WTC11 (cell line): ENCODE measurements around the gene PTGIS. TPM values are rescaled to one million over a fixed set of nuclear protein-coding genes. Genes with fewer than 3 reads are reported as not detected.

ENCODE experiments used
- ATAC-seq: fragments of 200-7000 bp; cut with Tn5 transposase; 2 replicates; pipeline ENCODE4 v1.10.0; 2021; ENCODE audit warnings: mild to moderate bottlenecking, moderate library complexity
- CTCF ChIA-PET: fragments of 300-600 bp; sonication (Branson Sonifier 250); formaldehyde crosslinking; loops from one replicate; lab custom pipeline; 2021; ENCODE audit warnings: antibody characterized with exemption; lab: Charles Lee
- POLR2A ChIA-PET: fragments of 350-600 bp; sonication (Branson Sonifier 250); formaldehyde crosslinking; loops from one replicate; lab custom pipeline; 2021; ENCODE audit warnings: antibody characterized with exemption; lab: Charles Lee
- DNase-seq: peaks from one replicate; pipeline ENCODE4 v3.0.0; 2021; ENCODE audit warnings: low spot score
- H3K27ac Mint-ChIP-seq: 2 replicates; pipeline ENCODE4 v1.8.0; 2021; ENCODE audit warnings: mixed read lengths
- H3K27me3 Mint-ChIP-seq: 2 replicates; pipeline ENCODE4 v1.8.0; 2021; ENCODE audit warnings: low read depth, mild to moderate bottlenecking, moderate library complexity, mixed read lengths
- H3K36me3 Mint-ChIP-seq: 2 replicates; pipeline ENCODE4 v1.8.0; 2021; ENCODE audit warnings: mixed read lengths
- H3K4me1 Mint-ChIP-seq: 2 replicates; pipeline ENCODE4 v1.8.0; 2022; ENCODE audit warnings: mixed read lengths
- H3K4me3 Mint-ChIP-seq: 2 replicates; pipeline ENCODE4 v1.8.0; 2021; ENCODE audit warnings: mild to moderate bottlenecking, moderate library complexity, mixed read lengths
- H3K9me3 Mint-ChIP-seq: 2 replicates; pipeline ENCODE4 v1.8.0; 2021; ENCODE audit warnings: mixed read lengths
- ARID4B ChIP-seq: sonication (generic); formaldehyde crosslinking; IDR thresholded peaks from 2 replicates; pipeline ENCODE4 v1.8.0; 2023; ENCODE audit warnings: missing genetic modification reagents, mild to moderate bottlenecking, borderline replicate concordance
- ATF2 ChIP-seq: sonication (generic); formaldehyde crosslinking; IDR thresholded peaks from 2 replicates; pipeline ENCODE4 v1.8.1; 2022; ENCODE audit warnings: low read depth, missing genetic modification reagents, borderline replicate concordance
- CTCF ChIP-seq: fragments of 200-600 bp; IDR thresholded peaks from 2 replicates; pipeline ENCODE4 v1.8.0; 2022; ENCODE audit warnings: antibody characterized with exemption
- EMX1 ChIP-seq: fragments of 250-450 bp; sonication (Bioruptor Pico); IDR thresholded peaks from 2 replicates; pipeline ENCODE4 v1.8.0; 2021; ENCODE audit warnings: mild to moderate bottlenecking
- GABPB1 ChIP-seq: sonication (generic); formaldehyde crosslinking; IDR thresholded peaks from 2 replicates; pipeline ENCODE4 v1.8.1; 2023; ENCODE audit warnings: mild to moderate bottlenecking, missing genetic modification reagents
- HMGA2 ChIP-seq: fragments of 250-450 bp; sonication (Bioruptor Pico); IDR thresholded peaks from 2 replicates; pipeline ENCODE4 v1.4.0; 2021; ENCODE audit warnings: mild to moderate bottlenecking, moderate library complexity
- JUN ChIP-seq: sonication (generic); formaldehyde crosslinking; IDR thresholded peaks from 2 replicates; pipeline ENCODE4 v1.8.0; 2023; ENCODE audit warnings: mild to moderate bottlenecking, missing genetic modification reagents
- NFE2L1 ChIP-seq: sonication (generic); formaldehyde crosslinking; IDR thresholded peaks from 2 replicates; pipeline ENCODE4 v1.8.1; 2023; ENCODE audit warnings: missing genetic modification reagents
- NFYB ChIP-seq: sonication (generic); formaldehyde crosslinking; conservative IDR thresholded peaks from 2 replicates; pipeline ENCODE4 v1.8.0; 2022; ENCODE audit warnings: low read depth, missing genetic modification reagents
- NR3C1 ChIP-seq: sonication (generic); formaldehyde crosslinking; conservative IDR thresholded peaks from 2 replicates; pipeline ENCODE4 v1.8.1; 2023; ENCODE audit warnings: low read depth, mild to moderate bottlenecking, missing genetic modification reagents
- PREB ChIP-seq: sonication (generic); formaldehyde crosslinking; IDR thresholded peaks from 2 replicates; pipeline ENCODE4 v1.8.1; 2022; ENCODE audit warnings: mild to moderate bottlenecking, missing genetic modification reagents, moderate library complexity, borderline replicate concordance
- RORB ChIP-seq: fragments of 250-450 bp; sonication (Bioruptor Pico); IDR thresholded peaks from 2 replicates; pipeline ENCODE4 v1.9.0; 2021; ENCODE audit warnings: mild to moderate bottlenecking
- SMAD3 ChIP-seq: sonication (generic); formaldehyde crosslinking; IDR thresholded peaks from 2 replicates; pipeline ENCODE4 v1.8.0; 2022; ENCODE audit warnings: missing genetic modification reagents, mild to moderate bottlenecking, borderline replicate concordance
- TEAD4 ChIP-seq: sonication (generic); formaldehyde crosslinking; IDR thresholded peaks from 2 replicates; pipeline ENCODE4 v1.8.0; 2022; ENCODE audit warnings: mild to moderate bottlenecking, missing genetic modification reagents
- TP53 ChIP-seq: sonication (generic); formaldehyde crosslinking; IDR thresholded peaks from 2 replicates; pipeline ENCODE4 v1.8.1; 2023; ENCODE audit warnings: mild to moderate bottlenecking, missing genetic modification reagents
- USF1 ChIP-seq: sonication (generic); formaldehyde crosslinking; IDR thresholded peaks from 2 replicates; pipeline ENCODE4 v1.8.0; 2022; ENCODE audit warnings: mild to moderate bottlenecking, missing genetic modification reagents
- ZBTB21 ChIP-seq: sonication (generic); formaldehyde crosslinking; IDR thresholded peaks from 2 replicates; pipeline ENCODE4 v1.8.1; 2023; ENCODE audit warnings: mild to moderate bottlenecking, missing genetic modification reagents, borderline replicate concordance
- ZBTB43 ChIP-seq: sonication (generic); formaldehyde crosslinking; IDR thresholded peaks from 2 replicates; pipeline ENCODE4 v1.8.1; 2023; ENCODE audit warnings: mild to moderate bottlenecking, missing genetic modification reagents
- ZNF121 ChIP-seq: sonication (generic); formaldehyde crosslinking; IDR thresholded peaks from 2 replicates; pipeline ENCODE4 v1.8.0; 2023; ENCODE audit warnings: missing genetic modification reagents
- ZNF138 ChIP-seq: sonication (generic); formaldehyde crosslinking; conservative IDR thresholded peaks from 2 replicates; pipeline ENCODE4 v1.8.1; 2022; ENCODE audit warnings: mild to moderate bottlenecking, moderate library complexity, missing genetic modification reagents
- ZNF281 ChIP-seq: sonication (generic); formaldehyde crosslinking; IDR thresholded peaks from 2 replicates; pipeline ENCODE4 v1.8.0; 2023; ENCODE audit warnings: mild to moderate bottlenecking, missing genetic modification reagents
- ZNF416 ChIP-seq: fragments of 250-450 bp; sonication (Bioruptor Pico); IDR thresholded peaks from 2 replicates; pipeline ENCODE4 v1.9.0; 2021; ENCODE audit warnings: mild to moderate bottlenecking, inconsistent platforms
- ZNF671 ChIP-seq: fragments of 250-450 bp; sonication (Bioruptor Pico); IDR thresholded peaks from 2 replicates; pipeline ENCODE4 v1.8.0; 2021; ENCODE audit warnings: mild to moderate bottlenecking
- total RNA-seq: library from RNA; stranded (reverse); gene quantifications from 3 replicates; pipeline ENCODE4 v1.2.3, GENCODE V29; 2021

The PTGIS gene
- total RNA-seq, 1 experiment from 2014 or later: 24.3 TPM

GRCh38 chr20:49519212-49519712, 48.7 kb downstream of the PTGIS start:
- Mint-ChIP-seq H3K27me3 (no peaks in the 10 kb centered on the region), H3K9me3 (no peaks in the 10 kb centered on the region), H3K4me1 (peaks cover 10% of the 10 kb centered on the region), H3K36me3 (peaks cover 19% of the 10 kb centered on the region), H3K27ac (no peak overlapping the region), H3K4me3 (no peak overlapping the region)
- no peak for DNase-seq
- ATAC-seq: peak; percentile 46
- TF ChIP-seq EMX1 (CRISPR knock-in tag): no peak
- TF ChIP-seq HMGA2 (CRISPR knock-in tag): no peak
- TF ChIP-seq USF1 (CRISPR knock-in tag): no peak
- no peak for TF ChIP-seq ZBTB43
- TF ChIP-seq SMAD3 (CRISPR knock-in tag): no peak
- no peak for TF ChIP-seq NFYB
- no peak for TF ChIP-seq ZNF416
- no peak for TF ChIP-seq ZBTB21 (CRISPR knock-in tag)
- no peak for TF ChIP-seq ZNF281 (CRISPR knock-in tag)
- no peak for TF ChIP-seq NFE2L1 (CRISPR knock-in tag)
- no peak for TF ChIP-seq PREB
- no peak for TF ChIP-seq ARID4B (CRISPR knock-in tag)
- ChIA-PET POLR2A (no interaction called here), CTCF (interaction anchor here (1.0 kb wide), 1 partner anchor 10 kb away, joined by 3 read pairs; no protein-coding TSS in a partner anchor)

GRCh38 chr20:49518576-49518975, 49.4 kb downstream of the PTGIS start:
- no peaks in the 10 kb centered on the region for H3K9me3 Mint-ChIP-seq
- no peak overlapping the region for H3K27ac Mint-ChIP-seq
- DNase-seq (no peak), ATAC-seq (no peak)
- POLR2A ChIA-PET: no interaction called here
- H3K36me3 Mint-ChIP-seq: peaks cover 17% of the 10 kb centered on the region
- CTCF ChIA-PET: interaction anchor here (1.0 kb wide), 1 partner anchor 10 kb away, joined by 3 read pairs; no protein-coding TSS in a partner anchor
- no peak overlapping the region for H3K4me3 Mint-ChIP-seq
- H3K4me1 Mint-ChIP-seq: peaks cover 10% of the 10 kb centered on the region
- no peaks in the 10 kb centered on the region for H3K27me3 Mint-ChIP-seq
- no peak for TF ChIP-seq NR3C1 (CRISPR knock-in tag)
- TF ChIP-seq GABPB1 (CRISPR knock-in tag): no peak
- TF ChIP-seq ATF2 (CRISPR knock-in tag): no peak
- no peak for TF ChIP-seq SMAD3 (CRISPR knock-in tag)
- no peak for TF ChIP-seq JUN (CRISPR knock-in tag)
- TF ChIP-seq RORB (CRISPR knock-in tag): no peak
- TF ChIP-seq ZNF121: no peak
- no peak for TF ChIP-seq CTCF
- TF ChIP-seq ZNF416: no peak
- no peak for TF ChIP-seq TP53 (CRISPR knock-in tag)
- TF ChIP-seq ZNF671 (CRISPR knock-in tag): no peak
- no peak for TF ChIP-seq ZNF138 (CRISPR knock-in tag)
- TF ChIP-seq TEAD4 (CRISPR knock-in tag): no peak
